CD4-positive, alpha-beta T cell treated with Interleukin-12 subunit alpha and Interleukin-12 subunit beta, for 1 hour (primary cell): ENCODE results near the gene ENOSF1.

Source experiments
- DNase-seq: peaks from one replicate; pipeline ENCODE4 v3.0.0-alpha.2; 2020

The ENOSF1 gene

DNA sequence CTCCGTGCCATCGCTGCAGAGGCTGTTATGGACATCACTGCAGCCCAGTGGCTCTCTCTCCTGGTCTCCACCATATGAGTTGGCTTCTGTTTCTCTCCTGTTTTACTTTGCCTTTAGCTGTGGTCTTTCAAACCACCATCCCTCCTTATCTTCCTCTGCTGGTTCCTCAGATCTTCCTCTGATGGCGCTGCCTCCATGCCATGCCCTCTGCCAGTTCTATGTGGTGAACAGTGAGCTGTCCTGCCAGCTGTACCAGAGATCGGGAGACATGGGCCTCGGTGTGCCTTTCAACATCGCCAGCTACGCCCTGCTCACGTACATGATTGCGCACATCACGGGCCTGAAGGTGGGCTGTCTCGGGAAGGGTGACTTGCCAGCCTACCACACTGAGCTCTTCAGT lies 41.9 kb downstream of the ENOSF1 start:
- DNase-seq = no peak

- no peak for DNase-seq
These were observed 43.4 kb downstream of the ENOSF1 start for GRCh38 chr18:669077-669476.

DNA sequence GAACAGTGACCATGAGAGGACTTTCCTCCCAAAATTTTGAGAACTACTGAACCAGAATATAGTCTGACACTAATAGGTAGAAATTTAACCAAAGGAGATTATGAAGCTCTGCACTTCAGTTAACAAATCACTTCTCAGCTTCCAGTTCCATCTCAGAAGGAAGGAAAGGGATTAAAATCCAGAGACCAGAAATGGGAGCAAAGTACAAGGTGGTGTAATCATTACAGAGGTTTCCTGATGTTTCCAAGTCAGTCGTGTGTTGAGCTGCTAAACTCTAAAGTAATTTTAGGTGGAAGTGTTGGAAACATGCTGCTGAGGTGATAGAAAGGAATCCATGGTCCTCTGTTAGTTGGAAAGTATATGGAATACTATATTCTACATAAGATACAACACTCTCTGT lies 44.2 kb downstream of the ENOSF1 start:
- DNase-seq = no peak

DNA sequence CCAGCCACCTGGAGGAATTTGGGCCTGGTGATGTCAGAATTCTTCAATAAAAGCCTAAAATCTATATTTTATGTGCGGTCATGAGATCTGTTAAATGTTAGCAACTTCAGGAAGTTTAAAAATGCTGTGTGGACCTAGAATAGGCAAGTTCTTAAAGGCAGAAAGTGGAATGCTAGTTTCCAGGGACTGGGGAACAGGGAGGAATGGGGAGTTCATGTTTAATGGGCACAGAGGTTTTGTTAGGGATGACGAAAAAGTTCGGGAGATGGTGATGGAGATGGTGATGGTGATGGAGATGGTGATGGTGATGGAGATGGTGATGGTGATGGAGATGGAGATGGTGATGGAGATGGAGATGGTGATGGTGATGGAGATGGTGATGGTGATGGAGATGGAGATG lies 45.8 kb downstream of the ENOSF1 start:
- DNase-seq = no peak

- DNase-seq = no peak
These were observed 46.3 kb downstream of the ENOSF1 start for GRCh38 chr18:666177-666576.

DNA sequence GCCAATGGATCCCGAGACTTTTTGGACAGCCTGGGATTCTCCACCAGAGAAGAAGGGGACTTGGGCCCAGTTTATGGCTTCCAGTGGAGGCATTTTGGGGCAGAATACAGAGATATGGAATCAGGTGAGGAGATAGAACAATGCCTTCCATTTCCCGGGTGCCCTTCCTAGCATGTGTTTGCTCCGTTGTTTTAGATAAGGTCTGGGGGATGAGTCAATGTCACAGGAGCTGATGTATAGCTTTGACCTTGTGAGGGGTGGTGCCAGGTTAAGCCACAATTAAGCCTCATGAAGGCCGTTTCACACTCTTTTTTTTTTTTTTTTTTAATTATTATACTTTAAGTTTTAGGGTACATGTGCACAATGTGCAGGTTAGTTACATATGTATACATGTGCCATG lies 50.2 kb downstream of the ENOSF1 start:
- no peak for DNase-seq

GRCh38 chr18:659597-659996 lies 52.8 kb downstream of the ENOSF1 start:
- no peak for DNase-seq

- no peak for DNase-seq
These were observed 53.4 kb downstream of the ENOSF1 start for GRCh38 chr18:658947-659533.

DNA sequence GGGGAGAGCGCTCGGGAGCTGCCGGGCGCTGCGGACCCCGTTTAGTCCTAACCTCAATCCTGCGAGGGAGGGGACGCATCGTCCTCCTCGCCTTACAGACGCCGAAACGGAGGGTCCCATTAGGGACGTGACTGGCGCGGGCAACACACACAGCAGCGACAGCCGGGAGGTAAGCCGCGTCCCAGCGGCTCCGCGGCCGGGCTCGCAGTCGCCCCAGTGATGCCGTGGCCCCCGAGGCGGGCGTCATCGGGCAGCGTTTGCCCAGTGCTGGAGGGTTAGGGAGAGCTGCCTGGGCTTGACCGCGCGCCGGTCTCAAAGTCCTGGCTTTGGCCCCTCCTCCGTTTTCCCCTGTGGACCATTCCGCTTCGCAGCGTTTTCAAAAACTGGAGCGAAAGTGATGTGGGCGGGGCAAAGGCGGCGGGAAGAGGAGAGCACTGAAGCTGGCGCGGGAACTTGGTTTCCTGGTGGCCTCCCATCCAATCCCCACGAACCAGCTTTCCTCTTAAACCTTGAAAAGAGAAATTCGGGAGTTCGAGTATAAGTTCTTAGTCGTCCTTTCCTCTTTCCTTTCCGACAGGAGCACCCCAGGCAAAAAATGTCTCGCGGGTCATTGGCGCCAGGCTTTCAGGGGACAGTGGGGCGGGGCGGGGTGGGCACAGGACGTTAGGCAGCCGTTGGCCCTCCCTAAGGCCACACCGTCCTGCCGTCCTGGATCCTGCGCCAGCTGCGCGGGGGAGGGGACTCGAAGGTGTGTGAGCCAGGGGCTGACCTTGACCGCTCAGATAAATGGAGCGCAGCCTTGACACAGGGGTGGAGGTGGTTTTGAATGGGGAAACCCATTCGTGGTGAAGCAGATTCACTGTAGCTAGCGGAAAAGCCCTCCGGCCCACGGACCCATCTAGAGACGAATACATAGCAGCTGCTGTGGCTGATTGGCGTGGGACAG lies 54.2 kb downstream of the ENOSF1 start:
- DNase-seq = peak; percentile 42

- DNase-seq = peak; percentile 16
These were observed 55.0 kb downstream of the ENOSF1 start, which contains the start of gene TYMS for GRCh38 chr18:657311-658000. Gene TYMS, plus strand, starts transcription at chr18:657653. Its CDS starts 90 bp downstream, at chr18:657743.

DNA sequence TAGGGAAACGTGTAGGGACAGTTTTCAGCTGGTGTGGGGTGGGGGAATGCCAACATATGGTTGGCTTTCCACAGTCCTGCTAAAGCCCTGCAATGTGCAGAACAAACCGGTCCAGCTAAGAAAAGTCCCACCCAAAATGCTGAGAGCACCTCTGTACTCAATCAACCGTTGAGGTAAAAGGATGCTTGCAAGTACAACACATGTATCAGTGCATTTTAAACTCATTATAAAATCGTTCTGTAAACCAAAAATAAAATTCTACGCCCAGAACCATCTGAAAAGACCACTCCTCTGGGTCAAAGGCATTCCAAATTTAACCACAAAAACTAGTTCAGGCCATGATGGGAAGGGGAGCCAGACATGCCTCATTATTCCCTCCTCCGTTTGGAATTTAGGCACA lies 57.0 kb downstream of the ENOSF1 start:
- DNase-seq = no peak

DNA sequence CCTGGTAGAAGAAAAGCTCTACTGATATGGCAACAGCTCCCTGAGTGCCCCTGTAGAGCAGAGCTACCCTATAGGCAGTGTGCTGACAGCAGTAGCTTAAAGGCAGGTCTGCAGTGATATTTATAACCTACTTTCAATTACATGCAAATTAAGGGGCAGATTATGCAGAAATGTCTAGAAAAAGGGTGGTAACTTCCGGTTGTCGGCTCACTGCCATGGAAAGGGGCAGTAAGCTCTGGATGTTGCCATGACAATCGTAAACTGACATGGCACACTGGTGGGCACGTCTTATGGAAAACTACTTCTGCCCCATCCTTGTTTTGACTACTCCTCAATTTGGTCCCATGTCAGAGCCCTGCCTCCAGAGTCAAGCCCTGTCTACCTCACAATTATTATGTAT lies 57.8 kb downstream of the ENOSF1 start:
- no peak for DNase-seq

DNA sequence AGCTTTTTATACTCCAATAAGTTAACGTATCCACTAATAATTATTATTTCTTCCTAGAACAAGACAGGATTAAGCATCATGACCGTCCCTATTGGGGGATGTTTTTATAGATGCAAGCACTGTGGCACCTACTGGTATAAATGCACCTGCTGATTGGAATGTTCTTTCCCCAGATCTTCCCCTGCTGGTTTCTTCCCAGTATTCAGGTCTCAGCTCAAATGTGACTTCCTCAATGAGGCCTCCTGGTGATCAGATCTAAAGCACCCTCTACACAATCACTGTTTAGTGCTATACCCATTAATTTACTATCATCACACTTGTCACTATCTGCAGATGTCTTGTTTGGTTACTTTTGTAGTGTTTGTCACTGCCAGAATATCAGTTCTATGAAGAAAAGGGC lies 58.9 kb downstream of the ENOSF1 start:
- DNase-seq = no peak

DNA sequence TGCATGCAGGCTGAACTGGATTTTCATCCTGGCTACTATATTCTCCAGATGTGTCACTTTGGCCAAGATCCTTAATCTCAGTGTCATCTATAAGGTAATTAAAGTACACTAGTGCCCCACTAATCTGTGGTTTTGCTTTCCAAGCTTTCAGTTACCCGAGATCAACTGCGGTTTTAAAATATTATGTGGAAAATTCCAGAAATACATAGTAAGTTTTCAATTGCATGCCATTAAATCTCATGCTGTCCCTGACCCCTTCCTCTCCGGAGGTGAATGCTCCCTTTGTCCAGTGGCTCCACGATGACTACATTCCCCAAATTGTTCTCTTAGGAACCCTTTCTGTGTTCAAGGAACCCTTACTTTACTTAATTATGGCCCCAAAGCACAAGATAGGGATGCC lies 60.3 kb downstream of the ENOSF1 start:
- DNase-seq = no peak

DNA sequence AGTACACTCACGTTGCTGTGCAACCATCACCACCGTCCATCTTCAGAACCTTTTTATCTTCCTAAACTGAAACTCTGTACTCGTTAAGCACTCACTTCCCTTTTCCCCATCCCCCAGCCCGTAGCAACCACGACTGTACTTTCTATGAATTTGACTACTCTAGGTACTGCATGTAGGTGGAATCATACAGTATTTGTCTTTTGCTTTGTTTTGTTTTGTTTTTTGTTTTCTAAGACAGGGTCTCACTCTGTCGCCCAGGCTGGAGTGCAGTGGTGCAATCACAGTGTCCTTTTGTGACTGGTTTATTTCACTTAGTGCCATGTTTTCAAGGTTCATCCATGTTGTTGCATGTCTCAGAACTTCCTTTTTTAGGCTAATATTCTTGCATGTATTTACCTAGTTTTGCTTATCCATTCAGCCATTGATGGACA lies 62.0 kb downstream of the ENOSF1 start:
- peak; percentile 8 for DNase-seq

GRCh38 chr18:649341-649740 lies 63.1 kb downstream of the ENOSF1 start:
- DNase-seq = no peak

DNA sequence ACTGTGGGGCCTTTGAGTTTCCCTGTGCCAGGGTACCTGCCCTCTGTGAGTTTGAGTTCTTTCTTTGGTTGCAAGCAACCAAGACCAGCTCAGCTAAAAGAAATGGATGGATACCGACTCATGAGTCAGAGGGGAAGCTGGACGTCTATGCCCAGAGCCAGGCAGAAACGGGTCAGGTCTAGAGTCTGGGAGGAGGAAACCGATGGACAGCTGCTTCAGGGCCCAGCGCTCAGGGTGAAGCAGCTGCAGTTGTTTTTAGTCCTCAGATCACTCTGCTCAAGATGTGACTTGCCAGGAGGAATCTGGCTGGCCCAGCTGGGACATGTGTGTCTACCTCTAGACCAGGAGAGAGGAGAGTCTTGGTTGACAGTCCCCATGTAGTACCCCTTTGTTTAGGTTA lies 65.1 kb downstream of the ENOSF1 start:
- DNase-seq = no peak

DNA sequence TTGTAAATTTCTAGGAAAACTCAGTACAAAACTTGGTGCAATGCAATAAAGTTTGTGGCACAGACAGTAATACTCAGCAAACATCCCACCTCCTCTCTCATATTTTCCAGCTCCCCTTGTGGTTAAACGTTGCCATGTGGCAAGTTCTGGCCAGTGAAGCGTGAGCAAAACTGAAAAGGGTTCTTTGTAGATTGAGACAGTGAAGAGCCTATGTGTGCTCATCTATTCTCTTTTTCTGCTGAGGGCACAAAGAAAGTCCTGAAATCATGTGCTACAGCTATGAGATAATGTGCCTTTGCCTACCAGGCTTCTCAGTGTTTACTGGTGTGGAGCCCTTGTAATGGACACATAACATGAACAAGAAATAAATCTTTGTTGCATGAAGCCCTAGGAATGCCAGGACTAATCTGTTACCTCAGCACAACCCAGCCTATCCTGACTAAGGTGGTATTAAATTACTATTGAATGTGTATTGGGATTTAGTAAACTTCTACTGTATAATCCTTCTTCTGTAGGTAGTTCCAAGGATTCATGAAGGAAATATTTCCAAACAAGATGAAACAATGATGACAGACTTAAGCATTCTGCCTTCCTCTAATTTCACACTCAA lies 67.9 kb downstream of the ENOSF1 start:
- no peak for DNase-seq

DNA sequence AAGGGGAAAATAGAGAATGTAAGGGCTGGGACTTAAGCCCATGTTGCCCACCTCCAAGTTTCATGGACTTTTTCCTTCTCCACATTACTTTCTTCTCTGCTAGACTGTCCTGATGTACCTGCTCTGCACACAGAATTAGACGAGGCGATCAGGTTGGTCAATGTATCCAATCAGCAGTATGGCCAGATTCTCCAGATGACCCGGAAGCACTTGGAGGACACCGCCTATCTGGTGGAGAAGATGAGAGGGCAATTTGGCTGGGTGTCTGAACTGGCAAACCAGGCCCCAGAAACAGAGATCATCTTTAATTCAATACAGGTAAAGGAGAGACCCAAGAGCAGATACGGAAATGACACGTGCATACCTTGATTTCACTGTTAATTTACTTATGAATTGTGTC lies 71.2 kb downstream of the ENOSF1 start:
- no peak for DNase-seq

GRCh38 chr18:635171-635570 lies 77.3 kb downstream of the ENOSF1 start:
- no peak for DNase-seq

- no peak for DNase-seq
These were observed 77.8 kb downstream of the ENOSF1 start for GRCh38 chr18:634551-635045.

DNA sequence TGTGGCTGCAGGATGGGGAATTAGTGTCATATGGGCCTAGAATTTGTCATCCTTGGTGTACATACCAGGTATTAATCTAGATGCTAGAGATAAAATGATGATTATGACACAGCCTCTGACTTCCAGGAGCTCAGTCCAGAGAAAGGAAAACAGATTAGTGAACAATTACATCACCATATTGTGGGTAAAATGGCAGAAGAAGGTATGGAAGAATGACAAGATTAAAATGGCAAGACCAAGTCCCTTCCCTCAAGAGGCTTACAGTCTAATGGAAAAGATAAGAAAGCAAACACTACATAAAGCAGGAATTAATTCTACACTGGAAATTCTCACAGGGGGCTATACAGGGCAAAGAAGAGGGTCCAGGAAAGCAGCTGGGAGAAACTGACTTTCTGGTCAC lies 80.9 kb downstream of the ENOSF1 start:
- DNase-seq = no peak
